ENCODE results near the gene R3HDM4.

- TF ChIP-seq POLR2AphosphoS5 (IDR thresholded peaks at IDR 0.05; ENCODE audit: low read depth, low read length) (no peak), TAF1 (IDR thresholded peaks at IDR 0.05; ENCODE audit: borderline replicate concordance, insufficient read depth, low read length) (no peak)
Measured at GRCh38 chr19:918481-919198, 5.6 kb upstream of the R3HDM4 start.
